Glutamatergic neuron (in vitro differentiated cells): ENCODE results near the gene CDK8. TPM values are rescaled to one million over a fixed set of nuclear protein-coding genes. Genes with fewer than 3 reads are reported as not detected.

Experiments
- DNase-seq: peaks from one replicate; pipeline ENCODE4 v3.0.0; 2022
- H3K27ac Mint-ChIP-seq: one replicate; pipeline ENCODE4 v1.8.0; 2020; ENCODE audit warnings: mild to moderate bottlenecking, mixed read lengths, inconsistent platforms; ENCODE audit not compliant: unreplicated experiment
- H3K27me3 Mint-ChIP-seq: one replicate; pipeline ENCODE4 v1.8.0; 2020; ENCODE audit warnings: mild to moderate bottlenecking, moderate library complexity, mixed read lengths, inconsistent platforms; ENCODE audit not compliant: unreplicated experiment
- H3K36me3 Mint-ChIP-seq: one replicate; pipeline ENCODE4 v1.8.0; 2020; ENCODE audit warnings: mild to moderate bottlenecking, mixed read lengths, inconsistent platforms; ENCODE audit not compliant: unreplicated experiment
- H3K4me1 Mint-ChIP-seq: one replicate; pipeline ENCODE4 v1.8.0; 2020; ENCODE audit warnings: mild to moderate bottlenecking, low read depth, mixed read lengths, inconsistent platforms; ENCODE audit not compliant: unreplicated experiment
- H3K4me3 Mint-ChIP-seq: one replicate; pipeline ENCODE4 v1.8.0; 2020; ENCODE audit warnings: mild to moderate bottlenecking, mixed read lengths, inconsistent platforms; ENCODE audit not compliant: unreplicated experiment
- H3K9me3 Mint-ChIP-seq: one replicate; pipeline ENCODE4 v1.8.0; 2020; ENCODE audit warnings: mild to moderate bottlenecking, moderate library complexity, mixed read lengths, inconsistent platforms; ENCODE audit not compliant: unreplicated experiment
- CTCF ChIP-seq: fragments of 200-600 bp; sonication (generic); IDR thresholded peaks from one replicate; pipeline ENCODE4 v1.5.0; 2021; ENCODE audit not compliant: partially characterized antibody, unreplicated experiment
- total RNA-seq: library from RNA; stranded (reverse); fragmentation: NEBNext Ultra II Directional; extraction: Animal tissue kit (Norgen Biotek cat#: 25700); gene quantifications from one replicate; pipeline ENCODE4 v1.2.1, GENCODE V29; 2021; ENCODE audit not compliant: unreplicated experiment

The CDK8 gene
- total RNA-seq, 1 donor from 2014 or later: 27.9 TPM

GRCh38 chr13:26327940-26328725 is 74.2 kb downstream of the CDK8 start:
- Mint-ChIP-seq H3K4me3 (no peak overlapping the region), H3K4me1 (peaks cover 10% of the 10 kb centered on the region), H3K27ac (no peak overlapping the region), H3K27me3 (peaks cover 2% of the 10 kb centered on the region), H3K36me3 (peaks cover 3% of the 10 kb centered on the region), H3K9me3 (peaks cover 4% of the 10 kb centered on the region)
- TF ChIP-seq CTCF: no peak
- no peak for DNase-seq

GRCh38 chr13:26335158-26335557 is 81.2 kb downstream of the CDK8 start:
- peaks cover 1% of the 10 kb centered on the region for H3K27me3 Mint-ChIP-seq
- H3K27ac Mint-ChIP-seq: peak overlapping the region; percentile 7
- peaks cover 4% of the 10 kb centered on the region for H3K9me3 Mint-ChIP-seq
- H3K4me1 Mint-ChIP-seq: peaks cover 18% of the 10 kb centered on the region
- TF ChIP-seq CTCF: no peak
- no peak for DNase-seq
- peaks cover 3% of the 10 kb centered on the region for H3K36me3 Mint-ChIP-seq
- H3K4me3 Mint-ChIP-seq: no peak overlapping the region

GRCh38 chr13:26340807-26341206 is 86.9 kb downstream of the CDK8 start:
- Mint-ChIP-seq H3K4me1 (peaks cover 2% of the 10 kb centered on the region), H3K4me3 (no peak overlapping the region), H3K36me3 (no peaks in the 10 kb centered on the region), H3K27ac (no peak overlapping the region), H3K27me3 (peaks cover 1% of the 10 kb centered on the region), H3K9me3 (no peaks in the 10 kb centered on the region)
- TF ChIP-seq CTCF: no peak
- no peak for DNase-seq

GRCh38 chr13:26342898-26343297 is 89.0 kb downstream of the CDK8 start:
- Mint-ChIP-seq H3K4me3 (no peak overlapping the region), H3K27me3 (peaks cover 1% of the 10 kb centered on the region), H3K36me3 (no peaks in the 10 kb centered on the region), H3K9me3 (no peaks in the 10 kb centered on the region), H3K4me1 (no peaks in the 10 kb centered on the region), H3K27ac (no peak overlapping the region)
- DNase-seq: no peak
- no peak for TF ChIP-seq CTCF

GRCh38 chr13:26343816-26344215 is 89.9 kb downstream of the CDK8 start:
- no peaks in the 10 kb centered on the region for H3K4me1 Mint-ChIP-seq
- DNase-seq: no peak

More at GRCh38 chr13:26343816-26344215, 89.9 kb downstream of the CDK8 start:
- no peak overlapping the region for H3K27ac Mint-ChIP-seq
- no peak for TF ChIP-seq CTCF
- H3K9me3 Mint-ChIP-seq: no peaks in the 10 kb centered on the region
- no peaks in the 10 kb centered on the region for H3K36me3 Mint-ChIP-seq
- no peak overlapping the region for H3K4me3 Mint-ChIP-seq
- peaks cover 1% of the 10 kb centered on the region for H3K27me3 Mint-ChIP-seq
